NB4 (cell line): ENCODE results near the gene KCNIP4.

Experiments used
- MYC ChIP-seq: IDR thresholded peaks from 2 replicates; pipeline ENCODE4 v1.6.1; 2011; ENCODE audit warnings: low read depth, low read length
- POLR2A ChIP-seq: IDR thresholded peaks from 2 replicates; pipeline ENCODE4 v1.6.1; 2011; ENCODE audit warnings: mild to moderate bottlenecking; ENCODE audit not compliant: insufficient read length; ENCODE audit errors: extremely low read depth
- TF ChIP-seq, protein P1 (sequence below): IDR thresholded peaks from one replicate; pipeline ENCODE4 v1.5.1; 2012; ENCODE audit warnings: low read depth, low read length

- TF ChIP-seq MYC (no peak), POLR2A (no peak)
- TF ChIP-seq, protein P1, sequence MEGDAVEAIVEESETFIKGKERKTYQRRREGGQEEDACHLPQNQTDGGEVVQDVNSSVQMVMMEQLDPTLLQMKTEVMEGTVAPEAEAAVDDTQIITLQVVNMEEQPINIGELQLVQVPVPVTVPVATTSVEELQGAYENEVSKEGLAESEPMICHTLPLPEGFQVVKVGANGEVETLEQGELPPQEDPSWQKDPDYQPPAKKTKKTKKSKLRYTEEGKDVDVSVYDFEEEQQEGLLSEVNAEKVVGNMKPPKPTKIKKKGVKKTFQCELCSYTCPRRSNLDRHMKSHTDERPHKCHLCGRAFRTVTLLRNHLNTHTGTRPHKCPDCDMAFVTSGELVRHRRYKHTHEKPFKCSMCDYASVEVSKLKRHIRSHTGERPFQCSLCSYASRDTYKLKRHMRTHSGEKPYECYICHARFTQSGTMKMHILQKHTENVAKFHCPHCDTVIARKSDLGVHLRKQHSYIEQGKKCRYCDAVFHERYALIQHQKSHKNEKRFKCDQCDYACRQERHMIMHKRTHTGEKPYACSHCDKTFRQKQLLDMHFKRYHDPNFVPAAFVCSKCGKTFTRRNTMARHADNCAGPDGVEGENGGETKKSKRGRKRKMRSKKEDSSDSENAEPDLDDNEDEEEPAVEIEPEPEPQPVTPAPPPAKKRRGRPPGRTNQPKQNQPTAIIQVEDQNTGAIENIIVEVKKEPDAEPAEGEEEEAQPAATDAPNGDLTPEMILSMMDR, result no peak
Measured at GRCh38 chr4:20895988-20896387, 1052.6 kb downstream of the KCNIP4 start.
